Fibroblast of gingiva (primary cell): ENCODE data around the gene ASTN2.

Experiments
- DNase-seq: peaks from one replicate; pipeline ENCODE4 v3.0.0-alpha.2; 2011; ENCODE audit warnings: low read depth

The ASTN2 gene

GRCh38 chr9:117368684-117369230, 46.1 kb downstream of the ASTN2 start:
- no peak for DNase-seq

- no peak for DNase-seq
These were observed 49.4 kb downstream of the ASTN2 start for GRCh38 chr9:117365438-117365837.

GRCh38 chr9:117363006-117363405, 51.9 kb downstream of the ASTN2 start:
- DNase-seq: no peak

- DNase-seq: no peak
These were observed 54.9 kb downstream of the ASTN2 start for GRCh38 chr9:117359910-117360309.

- no peak for DNase-seq
These were observed 59.3 kb downstream of the ASTN2 start for GRCh38 chr9:117355542-117355941.

DNA sequence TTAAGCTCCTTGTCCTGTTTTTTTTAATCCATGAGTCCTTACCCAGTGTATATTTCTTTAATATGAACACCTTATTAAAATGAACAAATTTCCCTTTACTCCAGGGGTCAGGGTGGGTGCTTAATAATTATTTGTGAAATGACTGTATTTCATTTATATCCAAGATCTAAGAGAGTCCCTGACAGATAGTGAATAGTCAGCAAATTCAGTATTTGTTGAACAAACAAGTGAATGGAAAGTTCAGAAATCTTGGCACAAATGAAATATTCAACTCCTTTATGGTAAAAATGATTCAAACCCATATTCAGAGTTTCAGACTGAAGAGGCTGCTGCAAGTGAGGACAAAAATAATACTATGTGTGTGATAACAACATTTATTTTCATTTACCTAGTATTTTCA, 59.9 kb downstream of the ASTN2 start:
- no peak for DNase-seq

GRCh38 chr9:117354244-117354847, 60.5 kb downstream of the ASTN2 start:
- no peak for DNase-seq

DNA sequence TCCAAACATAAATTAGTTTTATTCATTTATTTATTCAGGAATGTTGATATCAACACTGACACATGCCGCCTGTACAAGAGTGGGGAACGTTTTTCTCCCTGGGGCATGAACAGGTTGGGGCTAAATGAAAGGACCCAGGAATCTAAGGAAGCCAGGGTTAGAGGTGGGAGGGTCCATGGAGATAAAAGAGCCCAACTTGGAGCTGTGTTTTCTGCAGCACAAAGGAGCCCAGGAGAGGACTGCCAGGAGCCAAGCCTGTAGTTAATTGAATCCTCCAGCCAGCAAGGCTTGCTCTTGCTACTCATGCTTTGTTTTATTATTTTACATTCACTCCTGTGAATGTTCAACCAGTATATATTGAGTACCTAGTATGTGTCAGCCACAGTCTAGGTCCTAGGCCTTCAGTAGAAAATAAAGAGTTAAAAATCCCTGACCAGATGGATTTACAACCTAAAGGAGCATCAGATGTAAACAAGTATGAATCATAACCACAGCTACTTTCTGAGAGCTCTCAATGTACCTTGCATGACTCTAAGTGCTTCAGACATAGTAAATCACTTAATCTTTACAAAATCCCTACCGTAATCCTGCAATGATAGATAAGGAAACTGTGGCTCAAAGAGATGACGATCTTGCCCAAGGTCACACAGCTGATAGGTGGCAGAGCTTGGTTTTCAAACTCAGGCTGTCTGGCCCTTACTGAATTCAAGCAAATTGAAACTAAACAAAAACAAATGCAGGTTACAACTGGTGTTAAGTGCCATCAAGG, 69.8 kb downstream of the ASTN2 start:
- no peak for DNase-seq

GRCh38 chr9:117343427-117343826, 71.4 kb downstream of the ASTN2 start:
- no peak for DNase-seq

DNA sequence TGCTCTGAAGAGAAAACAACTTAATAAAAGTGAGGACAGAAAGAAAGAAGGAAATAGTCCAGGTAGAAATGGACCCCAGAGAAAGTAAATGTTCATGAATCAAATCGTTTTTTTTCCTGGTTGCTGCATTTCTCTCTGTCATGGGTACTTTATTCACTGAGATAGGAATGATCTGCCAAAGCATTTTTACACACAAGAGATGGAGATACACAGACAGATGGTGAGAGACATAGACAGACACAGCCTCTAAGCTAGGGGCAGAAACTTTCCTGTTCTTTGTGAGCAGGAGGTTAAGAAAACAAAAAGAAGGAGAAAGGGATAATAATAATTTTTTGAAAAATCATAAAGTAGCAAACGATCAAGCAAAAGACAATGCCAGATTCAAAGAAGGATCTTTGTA, 73.7 kb downstream of the ASTN2 start:
- DNase-seq: no peak

DNA sequence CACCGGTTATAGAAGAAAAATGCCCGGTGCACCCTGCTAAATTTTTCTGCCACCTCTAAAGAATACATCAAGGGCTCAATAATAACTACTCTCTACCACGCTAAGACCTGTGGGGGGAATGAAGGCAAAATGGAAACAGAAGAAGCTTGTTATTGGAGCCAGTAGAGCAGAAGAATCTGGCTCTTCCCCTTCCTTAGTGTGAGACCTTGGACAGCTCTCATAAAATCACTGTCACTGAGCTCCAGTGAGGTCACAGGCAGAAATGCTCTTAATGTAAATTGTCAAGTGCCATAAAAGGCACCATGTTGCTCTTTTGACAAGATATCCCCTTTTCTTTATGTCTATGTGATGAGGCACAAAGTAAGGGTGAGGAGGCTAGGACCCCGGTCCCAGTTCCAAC, 74.4 kb downstream of the ASTN2 start:
- DNase-seq: no peak

DNA sequence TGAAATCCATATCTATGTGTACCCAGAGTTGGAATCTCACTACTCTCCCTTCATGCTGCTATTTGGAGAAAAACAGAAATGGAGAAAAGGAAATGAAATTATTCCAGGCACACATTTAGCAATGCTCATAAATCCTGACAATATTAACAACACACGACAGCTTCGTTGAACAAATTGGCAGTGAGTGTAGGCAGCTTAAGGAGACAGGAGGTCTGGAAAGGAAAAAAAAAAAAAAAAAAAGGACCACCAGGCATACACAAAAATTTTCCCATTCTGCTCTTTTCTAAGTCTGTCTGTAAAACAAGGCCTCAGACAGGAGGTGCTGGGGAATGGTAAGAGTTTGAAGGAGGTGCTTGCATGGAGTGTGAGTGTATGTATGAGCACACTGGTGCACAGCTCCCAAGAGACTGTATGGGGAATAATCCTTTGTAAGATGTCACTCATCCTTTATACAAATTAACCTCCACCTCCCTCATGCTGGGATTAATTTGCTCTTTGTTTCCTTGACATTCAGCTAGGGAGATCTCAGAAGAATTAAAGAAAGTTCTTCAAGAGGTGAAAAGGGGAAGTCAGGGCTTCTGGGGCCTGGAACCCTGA, 78.9 kb downstream of the ASTN2 start:
- DNase-seq: no peak

GRCh38 chr9:117334101-117334500, 80.8 kb downstream of the ASTN2 start:
- no peak for DNase-seq

DNA sequence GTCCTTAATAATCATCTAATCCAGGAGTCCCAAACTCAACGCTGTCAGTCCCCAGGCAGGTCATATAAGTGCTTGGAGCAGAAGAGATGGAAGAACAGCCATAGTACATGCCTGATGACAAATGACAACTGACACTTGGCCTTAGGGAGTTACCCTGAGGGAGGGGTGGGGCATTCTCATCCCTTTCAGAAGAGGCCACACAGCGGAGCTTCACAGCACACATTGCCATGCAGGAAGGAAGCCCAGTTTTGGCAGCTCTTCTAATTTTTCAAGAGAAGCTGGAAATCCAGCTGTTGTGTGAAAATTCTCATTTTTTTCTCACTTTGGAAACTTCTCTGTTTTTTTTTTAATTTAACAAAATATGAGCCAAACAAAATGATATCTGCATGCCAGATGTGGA, 89.0 kb downstream of the ASTN2 start:
- DNase-seq: no peak

GRCh38 chr9:117325110-117325731, 89.6 kb downstream of the ASTN2 start:
- DNase-seq: no peak

GRCh38 chr9:117323390-117323789, 91.5 kb downstream of the ASTN2 start:
- no peak for DNase-seq

GRCh38 chr9:117317192-117317591, 97.7 kb downstream of the ASTN2 start:
- no peak for DNase-seq

- no peak for DNase-seq
These were observed 99.6 kb downstream of the ASTN2 start for GRCh38 chr9:117315236-117315635.

GRCh38 chr9:117313989-117314388, 100.9 kb downstream of the ASTN2 start:
- no peak for DNase-seq

DNA sequence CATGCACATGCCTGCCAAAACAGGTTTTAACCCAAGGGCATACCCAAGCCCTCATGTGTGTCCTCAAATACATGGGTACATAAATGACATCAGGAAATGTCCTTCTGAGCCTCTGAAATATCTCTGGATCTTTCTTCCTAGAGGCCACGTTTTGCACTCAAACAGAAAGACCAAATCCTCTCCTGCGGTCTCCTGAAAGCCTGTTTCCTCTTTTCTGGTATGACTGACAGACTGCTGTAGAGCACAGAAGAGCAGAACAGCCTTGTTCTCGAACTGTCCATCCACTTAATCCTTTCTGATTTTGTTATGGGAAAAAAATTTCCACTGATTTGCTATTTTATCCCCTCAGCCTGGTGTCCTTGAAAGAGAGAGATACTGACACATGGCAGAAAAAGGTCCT, 107.2 kb downstream of the ASTN2 start:
- DNase-seq: no peak

DNA sequence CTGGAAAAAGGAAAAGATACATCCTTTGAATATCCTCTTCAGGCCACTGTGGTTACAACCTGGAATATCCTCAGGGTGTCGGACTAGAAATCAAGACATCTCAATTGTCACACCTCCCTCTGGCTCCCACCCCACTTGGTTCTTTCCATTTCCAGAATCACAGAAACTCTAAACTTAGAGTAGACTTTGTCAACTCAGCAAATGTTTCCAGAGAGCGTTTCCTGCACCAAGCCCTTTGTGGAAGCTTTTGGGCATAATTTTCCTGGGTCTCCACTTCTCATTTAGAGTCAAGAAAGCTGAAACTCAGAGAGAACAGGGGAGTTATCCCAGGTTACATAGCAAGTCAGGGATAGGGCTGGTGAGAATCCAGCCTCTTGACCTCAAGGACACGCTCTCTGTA, 108.8 kb downstream of the ASTN2 start:
- DNase-seq: no peak

- no peak for DNase-seq
These were observed 109.4 kb downstream of the ASTN2 start for GRCh38 chr9:117305454-117305853.

DNA sequence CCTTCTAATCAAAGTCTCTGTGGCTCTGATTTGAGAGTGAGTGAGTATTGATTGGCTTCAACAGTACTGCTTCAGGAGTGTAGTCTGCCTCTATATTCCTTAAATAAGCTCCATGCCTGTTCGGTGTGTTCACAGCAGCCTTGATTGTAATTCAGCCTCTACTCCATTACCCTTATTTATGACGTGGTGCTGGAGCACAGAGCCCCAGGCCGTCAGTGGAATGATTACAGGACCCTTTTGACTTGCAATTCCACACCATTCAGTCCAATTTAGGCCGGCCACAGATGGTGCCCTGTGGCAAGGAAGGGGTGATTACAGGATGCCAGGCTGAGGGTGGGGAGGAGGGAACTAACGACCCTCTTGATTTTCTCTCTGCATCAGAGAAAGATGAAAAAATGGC, 110.3 kb downstream of the ASTN2 start:
- no peak for DNase-seq
